Endothelial cell of umbilical vein (primary cell): ENCODE results near the gene SLC7A8. TPM values are rescaled to one million over a fixed set of nuclear protein-coding genes. Genes with fewer than 3 reads are reported as not detected.

ENCODE experiments used
- BruUV-seq: library from RNA; stranded (reverse); fragments of 400-500 nt; replicated peaks from 2 replicates; lab custom pipeline; 2021; lab: Mats Ljungman, UMichigan
- CTCF ChIA-PET: fragments of 300-600, 350-600 bp; sonication (Branson Sonifier 250); formaldehyde crosslinking; loops from one replicate; lab custom pipeline; 2021; ENCODE audit warnings: antibody characterized with exemption, inconsistent platforms; lab: Charles Lee
- POLR2A ChIA-PET: fragments of 300-600, 350-600 bp; sonication (Branson Sonifier 250); formaldehyde crosslinking; loops from one replicate; lab custom pipeline; 2021; ENCODE audit warnings: antibody characterized with exemption, inconsistent platforms; lab: Charles Lee
- DNase-seq: peaks from one replicate; pipeline ENCODE4 v3.0.0-alpha.2; 2011; ENCODE audit warnings: low read depth, low spot score
- FAIRE-seq: peaks from 2 replicates; lab custom pipeline; 2011; peaks lifted over from hg19 to GRCh38; lab: Jason Lieb, UNC
- H2AFZ ChIP-seq: 2 replicates; pipeline ENCODE4 v1.6.0; 2012; ENCODE audit warnings: low read depth, low read length, control low read depth, inconsistent platforms
- H3K27ac ChIP-seq: 2 replicates; pipeline ENCODE4 v1.5.1; 2011; ENCODE audit warnings: low read depth, mild to moderate bottlenecking, control low read depth, low read length, moderate library complexity; ENCODE audit not compliant: insufficient read depth
- H3K27me3 ChIP-seq, 2 experiments: 2 replicates each; pipeline versions ENCODE4 v1.6.0 to v1.6.1; 2011; ENCODE audit warnings: low read length in 2 of 2, mixed read lengths in 1 of 2; ENCODE audit not compliant: control insufficient read depth in 2 of 2, insufficient read depth in 2 of 2
- H3K36me3 ChIP-seq, 2 experiments: 2 replicates in 1 of 2; 3 replicates in 1 of 2; pipeline ENCODE4 v1.5.1; 2011; ENCODE audit warnings: low read length in 2 of 2, mild to moderate bottlenecking in 1 of 2, moderate library complexity in 1 of 2; ENCODE audit not compliant: control insufficient read depth in 2 of 2, insufficient read depth in 2 of 2; ENCODE audit errors: extremely low read depth in 1 of 2
- H3K4me1 ChIP-seq: 3 replicates; pipeline ENCODE4 v1.5.1; 2011; ENCODE audit warnings: mild to moderate bottlenecking, low read length; ENCODE audit not compliant: control insufficient read depth, insufficient read depth; ENCODE audit errors: extremely low read depth
- H3K4me2 ChIP-seq: 2 replicates; pipeline ENCODE4 v1.6.1; 2011; ENCODE audit warnings: low read length, control low read depth, mixed read lengths; ENCODE audit not compliant: insufficient read depth
- H3K4me3 ChIP-seq, 3 experiments: fragments of 200-600 bp in 1 of 3; sonication (generic), shearing (Covaris generic) in 1 of 3; replicated peaks in 1 of 3; 2 replicates each; pipeline ENCODE4 v1.5.1; 2011 to 2016; ENCODE audit warnings: control low read depth in 3 of 3, low read length in 3 of 3, mild to moderate bottlenecking in 2 of 3, inconsistent platforms in 1 of 3, low read depth in 1 of 3, moderate library complexity in 1 of 3; ENCODE audit not compliant: insufficient read depth in 1 of 3
- H3K79me2 ChIP-seq: 2 replicates; pipeline ENCODE4 v1.6.0; 2012; ENCODE audit warnings: low read length, inconsistent platforms; ENCODE audit not compliant: control insufficient read depth, insufficient read depth
- H3K9ac ChIP-seq: replicated peaks from 2 replicates; pipeline ENCODE3; 2011; ENCODE audit warnings: low read length, control low read depth; ENCODE audit not compliant: insufficient read depth; ENCODE audit errors: extremely low read depth
- H3K9me1 ChIP-seq: replicated peaks from 3 replicates; pipeline ENCODE4 v1.6.0; 2011; ENCODE audit warnings: mild to moderate bottlenecking, low read length; ENCODE audit not compliant: control insufficient read depth, insufficient read depth; ENCODE audit errors: extremely low read depth
- H3K9me3 ChIP-seq: replicated peaks from 2 replicates; pipeline ENCODE4 v1.5.1; 2012; ENCODE audit warnings: low read length, inconsistent platforms; ENCODE audit not compliant: control insufficient read depth, insufficient read depth
- H4K20me1 ChIP-seq: replicated peaks from 2 replicates; pipeline ENCODE3; 2011; ENCODE audit warnings: mild to moderate bottlenecking, low read length; ENCODE audit not compliant: control insufficient read depth, insufficient read depth; ENCODE audit errors: extremely low read depth
- CTCF ChIP-seq, 2 donors: IDR thresholded peaks; 1 replicate in 1 of 2; 2 replicates in 1 of 2; pipeline ENCODE4 v1.5.1; 2011; ENCODE audit warnings: low read length in 2 of 2, mild to moderate bottlenecking in 2 of 2, moderate library complexity in 2 of 2, control low read depth in 1 of 2, inconsistent platforms in 1 of 2, low read depth in 1 of 2; ENCODE audit not compliant: insufficient read depth in 1 of 2; ENCODE audit errors: extremely low read depth in 1 of 2
- GATA2 ChIP-seq: IDR thresholded peaks from 2 replicates; pipeline ENCODE4 v1.7.0; 2011; ENCODE audit warnings: low read depth, mild to moderate bottlenecking, moderate library complexity, mixed read lengths, low read length; ENCODE audit not compliant: insufficient read length, insufficient read depth
- JUN ChIP-seq: IDR thresholded peaks from 2 replicates; pipeline ENCODE4 v1.6.1; 2011; ENCODE audit warnings: borderline replicate concordance, low read depth; ENCODE audit not compliant: insufficient read length, insufficient read depth
- MYC ChIP-seq: IDR thresholded peaks from one replicate; pipeline ENCODE4 v1.6.1; 2011; ENCODE audit warnings: mild to moderate bottlenecking, low read depth, low read length
- dilution Hi-C: fragments of 300-500 bp; cut with MboI; formaldehyde crosslinking; loops from one replicate; pipeline ENCODE4 v1.15.0; 2019; ENCODE audit warnings: low sequenced_read_pairs; ENCODE audit not compliant: extremely low pct_ligation_motif_present
- intact Hi-C: fragments of 100-400 bp; cut with micrococcal nuclease; formaldehyde crosslinking; loops from one replicate; pipeline ENCODE4 v1.10.0; 2022
- polyA plus RNA-seq, 4 experiments: library from polyadenylated mRNA; depleted of rRNA in 3 of 4; stranded (reverse) in 3 of 4; unstranded in 1 of 4; fragments of >200 nt; gene quantifications; 2 replicates each; pipeline versions ENCODE4 v1.2.1 to v1.2.3, GENCODE V29; 2011 to 2012; ENCODE audit warnings: missing spikeins in 1 of 4
- small RNA-seq: library from RNA; depleted of rRNA; stranded (forward); fragments of <200 nt; gene quantifications from one replicate; pipeline ENCODE3, GENCODE V24; 2012; ENCODE audit warnings: low replicate concordance, low read depth; ENCODE audit not compliant: insufficient read depth, insufficient read length
- total RNA-seq: library from RNA; stranded (reverse); gene quantifications from 2 replicates; pipeline ENCODE4 v1.2.3, GENCODE V29; 2021

SLC7A8 gene
- total and polyA plus RNA-seq, 2 donors (not counting 3 experiments of a cell fraction or from before 2014, with no cell fraction given), result 0.76 to 1.1 TPM

DNA sequence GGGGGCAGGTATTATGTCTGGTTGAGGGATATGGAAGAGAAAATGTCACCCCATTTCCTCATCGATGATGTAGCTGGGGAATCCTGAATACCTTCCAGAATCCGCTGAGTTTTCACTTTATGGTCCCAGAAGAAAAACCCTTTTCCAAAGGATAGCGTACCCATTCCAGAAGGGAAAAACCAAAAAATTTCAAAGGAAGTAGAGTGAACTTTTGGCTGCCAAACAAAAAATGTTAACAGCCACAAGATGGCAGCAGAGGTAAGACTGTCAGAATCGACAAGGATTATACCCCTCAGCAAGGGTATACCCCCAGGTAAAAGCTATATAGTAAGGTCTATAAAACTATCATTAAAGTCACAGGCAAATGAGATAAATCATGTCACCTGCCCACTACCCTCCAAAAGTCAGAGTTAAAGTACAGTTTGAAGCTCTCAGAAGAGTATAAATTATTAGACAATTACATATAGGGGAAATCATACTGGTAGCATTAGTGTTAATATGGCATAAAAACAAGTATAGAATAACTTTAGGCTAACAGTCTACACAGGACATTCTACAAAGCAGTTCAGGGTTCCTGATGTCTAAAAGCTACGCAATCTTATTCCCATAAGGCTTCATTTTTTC, 106.6 kb downstream of the SLC7A8 start:
- DNase-seq, result peak; percentile 49
- no peak for FAIRE-seq
- no TSS peak for BruUV-seq
- H3K4me1 ChIP-seq, result peaks cover 27% of the 10 kb centered on the region
- peaks cover 40 to 46% of the 10 kb centered on the region in 2 experiments for H3K36me3 ChIP-seq
- H3K27ac ChIP-seq, result no peak overlapping the region
- H3K9me1 ChIP-seq, result no peaks in the 10 kb centered on the region
- no peak for TF ChIP-seq MYC
- TF ChIP-seq CTCF (IDR thresholded peaks at IDR 0.05; ENCODE audit: extremely low read depth in 1 of 2, insufficient read depth in 1 of 2, low read depth in 1 of 2, low read length in 2 of 2), result peak; percentile 46 to 53
- TF ChIP-seq GATA2, result no peak
- TF ChIP-seq JUN, result no peak
- H2AFZ ChIP-seq, result no peak overlapping the region
- no peak overlapping the region for H3K4me3 ChIP-seq
- no peak overlapping the region for H3K4me2 ChIP-seq
- ChIA-PET POLR2A (no interaction called here), CTCF (interaction anchor here (0.5 to 5.1 kb wide), 25 partner anchors 8 to 229 kb away, joined by 3 to 88 read pairs (median 6); partner anchors contain the start of genes ACIN1, BCL2L2, C14orf119 and CDH24)
- peaks cover 8% of the 10 kb centered on the region for H3K79me2 ChIP-seq
- dilution Hi-C loops (no loop called here), intact Hi-C loops (loop anchor here (1.0 kb wide), 2 partner anchors 32 to 110 kb away; no protein-coding TSS in a partner anchor)
- H3K9ac ChIP-seq, result no peak overlapping the region
- H4K20me1 ChIP-seq, result no peaks in the 10 kb centered on the region
- H3K9me3 ChIP-seq, result no peaks in the 10 kb centered on the region
- no peaks in the 10 kb centered on the region for H3K27me3 ChIP-seq

Small RNA genes lying within 50 kb of the gene (small RNA-seq; reads per million reads assigned to genes)
- gene AL049829.1 (not detected), gene RNU6-1138P (not detected)

Other genes with a start within 250 kb of the SLC7A8 start
- gene HAUS4, start 226.6 kb downstream of the SLC7A8 start, total RNA-seq, result 33.8 and 37.4 TPM in 2 replicates
- 23.5 and 30.3 TPM in 2 replicates for gene HAUS4, start 226.6 kb downstream of the SLC7A8 start, polyA plus RNA-seq
- gene AJUBA, start 201.1 kb downstream of the SLC7A8 start, total RNA-seq, result 54.1 and 61.7 TPM in 2 replicates
- 50.0 and 50.7 TPM in 2 replicates for gene AJUBA, start 201.1 kb downstream of the SLC7A8 start, polyA plus RNA-seq
- 5.4 and 7.1 TPM in 2 replicates for gene C14orf93, start 173.5 kb downstream of the SLC7A8 start, total RNA-seq
- gene C14orf93, start 173.5 kb downstream of the SLC7A8 start, polyA plus RNA-seq, result 9.2 and 10.0 TPM in 2 replicates
- 214 and 236 TPM in 2 replicates for gene PSMB5, start 148.8 kb downstream of the SLC7A8 start, total RNA-seq
- gene PSMB5, start 148.8 kb downstream of the SLC7A8 start, polyA plus RNA-seq, result 459 and 464 TPM in 2 replicates
- not detected in 2 replicates for gene PSMB11, start 141.4 kb downstream of the SLC7A8 start, total RNA-seq
- gene PSMB11, start 141.4 kb downstream of the SLC7A8 start, polyA plus RNA-seq, result not detected in 2 replicates
- gene CDH24, start 126.1 kb downstream of the SLC7A8 start, total RNA-seq, result 20.2 and 21.7 TPM in 2 replicates
- gene CDH24, start 126.1 kb downstream of the SLC7A8 start, polyA plus RNA-seq, result 52.9 and 63.1 TPM in 2 replicates
- gene ACIN1, start 88.5 kb downstream of the SLC7A8 start, total RNA-seq, result 220 and 240 TPM in 2 replicates
- gene ACIN1, start 88.5 kb downstream of the SLC7A8 start, polyA plus RNA-seq, result 136 and 146 TPM in 2 replicates
- gene C14orf119, start 88.2 kb downstream of the SLC7A8 start, total RNA-seq, result 55.5 and 58.3 TPM in 2 replicates
- 60.5 and 78.7 TPM in 2 replicates for gene C14orf119, start 88.2 kb downstream of the SLC7A8 start, polyA plus RNA-seq
- not detected in 2 replicates for gene CIROP, start 78.7 kb downstream of the SLC7A8 start, total RNA-seq
- not detected in 2 replicates for gene CIROP, start 78.7 kb downstream of the SLC7A8 start, polyA plus RNA-seq
- not detected in 2 replicates for gene CEBPE, start 64.4 kb downstream of the SLC7A8 start, total RNA-seq
- gene CEBPE, start 64.4 kb downstream of the SLC7A8 start, polyA plus RNA-seq, result not detected in 2 replicates
- gene RNF212B, start 54.3 kb upstream of the SLC7A8 start, total RNA-seq, result not detected in 2 replicates
- gene RNF212B, start 54.3 kb upstream of the SLC7A8 start, polyA plus RNA-seq, result not detected in 2 replicates
- gene HOMEZ, start 102.5 kb upstream of the SLC7A8 start, total RNA-seq, result 11.3 and 11.7 TPM in 2 replicates
- gene HOMEZ, start 102.5 kb upstream of the SLC7A8 start, polyA plus RNA-seq, result 16.8 and 17.7 TPM in 2 replicates
- 4.1 and 7.4 TPM in 2 replicates for gene PPP1R3E, start 119.2 kb upstream of the SLC7A8 start, total RNA-seq
- gene PPP1R3E, start 119.2 kb upstream of the SLC7A8 start, polyA plus RNA-seq, result 3.2 and 4.3 TPM in 2 replicates
- gene BCL2L2, start 123.2 kb upstream of the SLC7A8 start, total RNA-seq, result 24.3 and 26.2 TPM in 2 replicates
- 14.7 and 19.9 TPM in 2 replicates for gene BCL2L2, start 123.2 kb upstream of the SLC7A8 start, polyA plus RNA-seq
- gene PABPN1, start 137.8 kb upstream of the SLC7A8 start, total RNA-seq, result 218 and 231 TPM in 2 replicates
- 227 and 231 TPM in 2 replicates for gene PABPN1, start 137.8 kb upstream of the SLC7A8 start, polyA plus RNA-seq
- 1.8 and 4.6 TPM in 2 replicates for gene SLC22A17, start 169.2 kb upstream of the SLC7A8 start, total RNA-seq
- gene SLC22A17, start 169.2 kb upstream of the SLC7A8 start, polyA plus RNA-seq, result 2.9 and 4.2 TPM in 2 replicates
- gene EFS, start 181.5 kb upstream of the SLC7A8 start, total RNA-seq, result 0.13 TPM in 1 of 2 replicates, not detected in the other
- gene EFS, start 181.5 kb upstream of the SLC7A8 start, polyA plus RNA-seq, result 0.02 and 0.03 TPM in 2 replicates
- not detected in 2 replicates for gene IL25, start 189.1 kb upstream of the SLC7A8 start, total RNA-seq
- not detected in 2 replicates for gene IL25, start 189.1 kb upstream of the SLC7A8 start, polyA plus RNA-seq
- gene CMTM5, start 193.4 kb upstream of the SLC7A8 start, total RNA-seq, result not detected in 2 replicates
- gene CMTM5, start 193.4 kb upstream of the SLC7A8 start, polyA plus RNA-seq, result not detected in 2 replicates
- gene MYH6, start 224.6 kb upstream of the SLC7A8 start, total RNA-seq, result not detected in 2 replicates
- not detected in 2 replicates for gene MYH6, start 224.6 kb upstream of the SLC7A8 start, polyA plus RNA-seq